DOHH2 (cell line): ENCODE measurements around the gene CISD3.

Experiments
- EZH2phosphoT487 ChIP-seq: fragments of 200-600 bp; sonication (generic); IDR thresholded peaks from 2 replicates; pipeline ENCODE4 v1.6.1; 2017; ENCODE audit warnings: borderline replicate concordance, mild to moderate bottlenecking, antibody characterized with exemption, low read length, moderate library complexity, mixed read lengths
- TF ChIP-seq, protein P1 (sequence below): fragments of 200-600 bp; sonication (generic); IDR thresholded peaks from one replicate; pipeline ENCODE4 v1.5.1; 2014; ENCODE audit warnings: antibody characterized with exemption, mild to moderate bottlenecking, low read depth, low read length; ENCODE audit not compliant: poor library complexity, severe bottlenecking

DNA sequence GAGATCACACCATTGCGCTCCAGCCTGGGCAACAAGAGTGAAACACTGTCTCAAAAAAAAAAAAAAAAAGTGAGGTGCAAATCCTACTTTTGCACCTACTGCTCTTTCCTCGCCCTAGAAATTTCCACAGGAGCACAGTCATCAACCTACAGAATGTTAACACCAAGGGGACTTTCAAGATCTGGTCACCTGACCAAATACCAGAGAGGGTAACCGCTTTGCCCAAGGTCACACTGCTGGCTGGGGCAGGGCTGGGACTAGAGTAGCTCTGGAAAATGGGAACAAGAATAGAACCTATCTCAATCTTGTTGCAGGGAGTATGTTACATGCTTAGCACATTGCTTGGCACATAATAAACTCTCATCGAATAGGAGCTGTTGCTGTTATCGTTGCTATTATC lies 31.4 kb upstream of the CISD3 start:
- TF ChIP-seq, protein P1, sequence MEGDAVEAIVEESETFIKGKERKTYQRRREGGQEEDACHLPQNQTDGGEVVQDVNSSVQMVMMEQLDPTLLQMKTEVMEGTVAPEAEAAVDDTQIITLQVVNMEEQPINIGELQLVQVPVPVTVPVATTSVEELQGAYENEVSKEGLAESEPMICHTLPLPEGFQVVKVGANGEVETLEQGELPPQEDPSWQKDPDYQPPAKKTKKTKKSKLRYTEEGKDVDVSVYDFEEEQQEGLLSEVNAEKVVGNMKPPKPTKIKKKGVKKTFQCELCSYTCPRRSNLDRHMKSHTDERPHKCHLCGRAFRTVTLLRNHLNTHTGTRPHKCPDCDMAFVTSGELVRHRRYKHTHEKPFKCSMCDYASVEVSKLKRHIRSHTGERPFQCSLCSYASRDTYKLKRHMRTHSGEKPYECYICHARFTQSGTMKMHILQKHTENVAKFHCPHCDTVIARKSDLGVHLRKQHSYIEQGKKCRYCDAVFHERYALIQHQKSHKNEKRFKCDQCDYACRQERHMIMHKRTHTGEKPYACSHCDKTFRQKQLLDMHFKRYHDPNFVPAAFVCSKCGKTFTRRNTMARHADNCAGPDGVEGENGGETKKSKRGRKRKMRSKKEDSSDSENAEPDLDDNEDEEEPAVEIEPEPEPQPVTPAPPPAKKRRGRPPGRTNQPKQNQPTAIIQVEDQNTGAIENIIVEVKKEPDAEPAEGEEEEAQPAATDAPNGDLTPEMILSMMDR, result no peak
- TF ChIP-seq EZH2phosphoT487, result no peak
